Stomach smooth muscle (tissue), 2 donors: ENCODE results near the gene BCKDHB.

Experiments
- H3K27ac ChIP-seq: one replicate; pipeline ENCODE4 v1.7.0; 2013; ENCODE audit warnings: mild to moderate bottlenecking, low read length, inconsistent platforms
- H3K27me3 ChIP-seq, 2 donors: one replicate each; pipeline ENCODE4 v1.7.0; 2013; ENCODE audit warnings: low read length in 2 of 2; ENCODE audit not compliant: insufficient read depth in 2 of 2, control insufficient read depth in 1 of 2
- H3K36me3 ChIP-seq, 2 donors: one replicate each; pipeline ENCODE4 v1.7.0; 2013; ENCODE audit warnings: low read length in 2 of 2; ENCODE audit not compliant: control insufficient read depth in 2 of 2, insufficient read depth in 2 of 2
- H3K4me1 ChIP-seq: one replicate; pipeline ENCODE4 v1.7.0; 2013; ENCODE audit warnings: low read length; ENCODE audit not compliant: control insufficient read depth, insufficient read depth
- H3K4me3 ChIP-seq, 2 donors: one replicate each; pipeline ENCODE4 v1.7.0; 2013; ENCODE audit warnings: low read length in 2 of 2
- H3K9ac ChIP-seq, 2 donors: one replicate each; pipeline ENCODE4 v1.7.0; 2013; ENCODE audit warnings: low read length in 2 of 2, mild to moderate bottlenecking in 1 of 2
- H3K9me3 ChIP-seq, 2 donors: one replicate each; pipeline ENCODE4 v1.7.0; 2013; ENCODE audit warnings: low read length in 2 of 2; ENCODE audit not compliant: control insufficient read depth in 2 of 2
- donor health status: healthy.
- donor health status: Pancreatic carcinoma.

The BCKDHB gene

GRCh38 chr6:80321011-80321410 is 214.5 kb downstream of the BCKDHB start:
- H3K27me3 ChIP-seq = no peaks in the 10 kb centered on the region
- H3K4me3 ChIP-seq = no peak overlapping the region
- no peaks in the 10 kb centered on the region for H3K36me3 ChIP-seq
- no peaks in the 10 kb centered on the region for H3K9me3 ChIP-seq
- H3K4me1 ChIP-seq = no peaks in the 10 kb centered on the region
- H3K27ac ChIP-seq = no peak overlapping the region
- H3K9ac ChIP-seq = no peak overlapping the region

GRCh38 chr6:80325742-80326141 is 219.3 kb downstream of the BCKDHB start:
- Histone ChIP-seq H3K4me1 (no peaks in the 10 kb centered on the region), H3K4me3 (no peak overlapping the region), H3K27ac (no peak overlapping the region), H3K9ac (no peak overlapping the region), H3K9me3 (no peaks in the 10 kb centered on the region), H3K27me3 (no peaks in the 10 kb centered on the region), H3K36me3 (no peaks in the 10 kb centered on the region)

GRCh38 chr6:80328652-80329051 is 222.2 kb downstream of the BCKDHB start:
- H3K4me1 ChIP-seq = no peaks in the 10 kb centered on the region
- H3K36me3 ChIP-seq = no peaks in the 10 kb centered on the region
- H3K27ac ChIP-seq = no peak overlapping the region

GRCh38 chr6:80329496-80329895 is 223.0 kb downstream of the BCKDHB start:
- Histone ChIP-seq H3K9ac (no peak overlapping the region), H3K27ac (no peak overlapping the region), H3K36me3 (no peaks in the 10 kb centered on the region), H3K27me3 (no peaks in the 10 kb centered on the region), H3K4me3 (no peak overlapping the region), H3K4me1 (no peaks in the 10 kb centered on the region), H3K9me3 (no peaks in the 10 kb centered on the region)

More at GRCh38 chr6:80328652-80329051, 222.2 kb downstream of the BCKDHB start:
- Histone ChIP-seq H3K27me3 (no peaks in the 10 kb centered on the region), H3K9ac (no peak overlapping the region), H3K4me3 (no peak overlapping the region), H3K9me3 (no peaks in the 10 kb centered on the region)

- H3K9ac ChIP-seq = no peak overlapping the region
- no peak overlapping the region for H3K27ac ChIP-seq
- no peaks in the 10 kb centered on the region for H3K9me3 ChIP-seq
- no peaks in the 10 kb centered on the region for H3K4me1 ChIP-seq
- no peaks in the 10 kb centered on the region for H3K36me3 ChIP-seq
- H3K27me3 ChIP-seq = no peaks in the 10 kb centered on the region
- no peak overlapping the region for H3K4me3 ChIP-seq
Observed at GRCh38 chr6:80330961-80331360, 224.5 kb downstream of the BCKDHB start.

GRCh38 chr6:80331522-80331921 is 225.1 kb downstream of the BCKDHB start:
- no peaks in the 10 kb centered on the region for H3K27me3 ChIP-seq
- no peaks in the 10 kb centered on the region for H3K4me1 ChIP-seq
- no peaks in the 10 kb centered on the region for H3K36me3 ChIP-seq
- H3K9ac ChIP-seq = no peak overlapping the region
- H3K9me3 ChIP-seq = no peaks in the 10 kb centered on the region
- no peak overlapping the region for H3K4me3 ChIP-seq
- no peak overlapping the region for H3K27ac ChIP-seq

GRCh38 chr6:80331974-80332373 is 225.5 kb downstream of the BCKDHB start:
- Histone ChIP-seq H3K36me3 (no peaks in the 10 kb centered on the region), H3K9me3 (no peaks in the 10 kb centered on the region), H3K4me3 (no peak overlapping the region), H3K27ac (no peak overlapping the region), H3K27me3 (no peaks in the 10 kb centered on the region), H3K4me1 (no peaks in the 10 kb centered on the region), H3K9ac (no peak overlapping the region)

GRCh38 chr6:80333342-80333741 is 226.9 kb downstream of the BCKDHB start:
- no peak overlapping the region for H3K9ac ChIP-seq
- H3K27me3 ChIP-seq = no peaks in the 10 kb centered on the region
- no peak overlapping the region for H3K27ac ChIP-seq
- no peak overlapping the region for H3K4me3 ChIP-seq
- no peaks in the 10 kb centered on the region for H3K36me3 ChIP-seq
- H3K4me1 ChIP-seq = no peaks in the 10 kb centered on the region
- H3K9me3 ChIP-seq = no peaks in the 10 kb centered on the region

- no peaks in the 10 kb centered on the region for H3K36me3 ChIP-seq
- no peak overlapping the region for H3K27ac ChIP-seq
- peak overlapping the region; percentile 31 to 44 for H3K4me3 ChIP-seq
- peak overlapping the region in 1 of 2 donors; percentile 24 for H3K9ac ChIP-seq
- no peaks in the 10 kb centered on the region for H3K9me3 ChIP-seq
- no peaks in the 10 kb centered on the region for H3K4me1 ChIP-seq
- H3K27me3 ChIP-seq = no peaks in the 10 kb centered on the region
Observed at GRCh38 chr6:80335121-80335531, 228.7 kb downstream of the BCKDHB start.

- no peak overlapping the region for H3K9ac ChIP-seq
- no peak overlapping the region for H3K27ac ChIP-seq
- no peaks in the 10 kb centered on the region for H3K4me1 ChIP-seq
- no peaks in the 10 kb centered on the region for H3K9me3 ChIP-seq
- H3K27me3 ChIP-seq = no peaks in the 10 kb centered on the region
- no peak overlapping the region for H3K4me3 ChIP-seq
- no peaks in the 10 kb centered on the region for H3K36me3 ChIP-seq
Observed at GRCh38 chr6:80336911-80337310, 230.4 kb downstream of the BCKDHB start.

GRCh38 chr6:80338201-80338836 is 231.8 kb downstream of the BCKDHB start:
- Histone ChIP-seq H3K27me3 (no peaks in the 10 kb centered on the region), H3K4me1 (no peaks in the 10 kb centered on the region), H3K27ac (no peak overlapping the region), H3K9me3 (no peaks in the 10 kb centered on the region), H3K36me3 (no peaks in the 10 kb centered on the region), H3K4me3 (no peak overlapping the region), H3K9ac (no peak overlapping the region)
